ENCODE results near the gene STING1.

DNA sequence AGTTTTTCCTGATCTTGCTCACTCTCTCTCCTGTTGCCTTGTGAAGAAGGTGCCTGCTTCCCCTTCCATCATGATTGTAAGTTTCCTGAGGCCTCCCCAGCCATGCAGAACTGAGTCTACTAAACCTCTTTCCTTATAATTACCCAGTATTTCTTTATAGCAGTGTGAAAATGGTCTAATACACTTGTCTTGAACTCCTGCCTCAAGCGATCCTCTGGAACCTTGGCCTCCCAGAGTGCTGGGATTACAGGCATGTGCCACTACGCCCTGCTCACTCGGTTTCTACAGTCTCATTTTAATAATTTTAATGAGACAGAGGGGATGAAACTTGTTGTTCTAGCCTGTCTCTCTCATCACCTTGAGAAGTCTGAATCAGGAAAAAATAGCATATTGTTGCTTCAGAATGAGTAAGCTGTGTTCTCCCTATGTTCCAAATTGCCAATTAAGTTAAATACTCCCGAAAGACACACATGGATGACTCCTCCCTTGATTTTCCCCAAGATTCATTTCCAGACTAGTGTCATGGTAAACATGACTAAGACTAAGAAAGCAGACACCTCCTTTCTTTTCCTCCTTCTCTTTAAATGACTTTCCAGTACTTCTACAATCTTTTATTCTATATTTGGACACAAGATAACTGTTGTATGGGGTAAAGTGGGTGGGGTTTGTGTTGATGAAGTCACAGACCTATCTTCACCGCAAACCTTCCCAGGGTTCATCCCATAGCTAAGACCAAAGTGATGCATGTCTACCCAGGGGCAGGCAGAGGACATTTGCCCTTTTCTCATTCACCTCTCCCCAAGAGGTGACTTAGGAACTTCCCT, 35.4 kb downstream of the STING1 start:
- TF ChIP-seq, protein P1, sequence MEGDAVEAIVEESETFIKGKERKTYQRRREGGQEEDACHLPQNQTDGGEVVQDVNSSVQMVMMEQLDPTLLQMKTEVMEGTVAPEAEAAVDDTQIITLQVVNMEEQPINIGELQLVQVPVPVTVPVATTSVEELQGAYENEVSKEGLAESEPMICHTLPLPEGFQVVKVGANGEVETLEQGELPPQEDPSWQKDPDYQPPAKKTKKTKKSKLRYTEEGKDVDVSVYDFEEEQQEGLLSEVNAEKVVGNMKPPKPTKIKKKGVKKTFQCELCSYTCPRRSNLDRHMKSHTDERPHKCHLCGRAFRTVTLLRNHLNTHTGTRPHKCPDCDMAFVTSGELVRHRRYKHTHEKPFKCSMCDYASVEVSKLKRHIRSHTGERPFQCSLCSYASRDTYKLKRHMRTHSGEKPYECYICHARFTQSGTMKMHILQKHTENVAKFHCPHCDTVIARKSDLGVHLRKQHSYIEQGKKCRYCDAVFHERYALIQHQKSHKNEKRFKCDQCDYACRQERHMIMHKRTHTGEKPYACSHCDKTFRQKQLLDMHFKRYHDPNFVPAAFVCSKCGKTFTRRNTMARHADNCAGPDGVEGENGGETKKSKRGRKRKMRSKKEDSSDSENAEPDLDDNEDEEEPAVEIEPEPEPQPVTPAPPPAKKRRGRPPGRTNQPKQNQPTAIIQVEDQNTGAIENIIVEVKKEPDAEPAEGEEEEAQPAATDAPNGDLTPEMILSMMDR (IDR thresholded peaks at IDR 0.05), result no peak
- TF ChIP-seq POLR2A (IDR thresholded peaks at IDR 0.05), result no peak

Measured in testis (tissue), 2 donors.